Sigmoid colon (tissue), 4 donors: ENCODE measurements around the gene NUP188.
"Not testable (repeated sequence)": the region's sequence is repeated elsewhere in the genome, so short reads cannot be mapped to it uniquely, and the experiment has no call there.

ENCODE experiments used
- CTCF ChIP-seq, 4 experiments: fragments of 450-650 bp in 3 of 4; fragments of 200-600 bp in 1 of 4; IDR thresholded peaks; one replicate each; pipeline ENCODE4 v1.5.1; 2016 to 2019; ENCODE audit warnings: antibody characterized with exemption in 4 of 4, mild to moderate bottlenecking in 3 of 4, moderate library complexity in 2 of 4
- EP300 ChIP-seq, 4 donors: sonication (generic); formaldehyde crosslinking; IDR thresholded peaks; one replicate each; pipeline ENCODE4 v1.6.1; 2017; ENCODE audit warnings: antibody characterized with exemption in 4 of 4
- POLR2A ChIP-seq, 2 donors: fragments of 450-650 bp; IDR thresholded peaks; one replicate each; pipeline ENCODE4 v1.6.1; 2016; ENCODE audit warnings: antibody characterized with exemption in 2 of 2, mild to moderate bottlenecking in 2 of 2, moderate library complexity in 2 of 2
- POLR2AphosphoS5 ChIP-seq, 4 donors: sonication (generic); formaldehyde crosslinking; IDR thresholded peaks; one replicate each; pipeline ENCODE4 v1.6.1; 2017; ENCODE audit warnings: antibody characterized with exemption in 4 of 4

- TF ChIP-seq CTCF, POLR2AphosphoS5, POLR2A, EP300 (IDR thresholded peaks at IDR 0.05): not testable (repeated sequence)
These were observed 56.7 kb downstream of the NUP188 start for GRCh38 chr9:129004173-129004572.
